Brain microvascular endothelial cell (primary cell): ENCODE measurements around the gene KIAA0753.

Experiments
- DNase-seq: peaks from one replicate; pipeline ENCODE4 v3.0.0-alpha.2; 2020
- H3K27ac ChIP-seq: fragments of 250-450 bp; sonication (Bioruptor Pico); 2 replicates; pipeline ENCODE4 v1.5.1; 2020; ENCODE audit warnings: mild to moderate bottlenecking, moderate library complexity
- H3K27me3 ChIP-seq: fragments of 250-450 bp; sonication (Bioruptor Pico); replicated peaks from 2 replicates; pipeline ENCODE4 v1.5.1; 2020; ENCODE audit warnings: mild to moderate bottlenecking
- H3K36me3 ChIP-seq: fragments of 250-450 bp; sonication (Bioruptor Pico); replicated peaks from 2 replicates; pipeline ENCODE4 v1.5.1; 2020; ENCODE audit warnings: mild to moderate bottlenecking
- H3K4me3 ChIP-seq: 2 replicates; pipeline ENCODE4 v1.5.1; 2011; ENCODE audit warnings: low read depth, mild to moderate bottlenecking, control low read depth, low read length, moderate library complexity
- CTCF ChIP-seq: IDR thresholded peaks from 2 replicates; pipeline ENCODE4 v1.5.1; 2011; ENCODE audit warnings: low read depth, mild to moderate bottlenecking, moderate library complexity, low read length, control low read depth, inconsistent platforms; ENCODE audit errors: missing control alignments
- in situ Hi-C: cut with HindIII; loops from 2 replicates; pipeline ENCODE4 v1.10.0; 2017; ENCODE audit warnings: low sequenced_read_pairs, low pct_ligation_motif_present

The KIAA0753 gene

GRCh38 chr17:6547336-6547735 lies 93.2 kb downstream of the KIAA0753 start:
- Histone ChIP-seq H3K36me3 (no peaks in the 10 kb centered on the region), H3K27me3 (no peaks in the 10 kb centered on the region), H3K4me3 (no peak overlapping the region), H3K27ac (no peak overlapping the region)
- in situ Hi-C loops = no loop called here
- DNase-seq = no peak
- TF ChIP-seq CTCF = no peak

- in situ Hi-C loops = no loop called here
- Histone ChIP-seq H3K36me3 (no peaks in the 10 kb centered on the region), H3K27me3 (no peaks in the 10 kb centered on the region), H3K27ac (no peak overlapping the region), H3K4me3 (no peak overlapping the region)
- peak; percentile 48 for DNase-seq
- no peak for TF ChIP-seq CTCF
Observed at GRCh38 chr17:6546069-6546718, 94.3 kb downstream of the KIAA0753 start.

GRCh38 chr17:6545291-6545690 lies 95.2 kb downstream of the KIAA0753 start:
- H3K4me3 ChIP-seq = no peak overlapping the region
- no peak for DNase-seq
- H3K36me3 ChIP-seq = no peaks in the 10 kb centered on the region
- H3K27ac ChIP-seq = no peak overlapping the region
- in situ Hi-C loops = no loop called here
- H3K27me3 ChIP-seq = no peaks in the 10 kb centered on the region
- no peak for TF ChIP-seq CTCF

- Histone ChIP-seq H3K4me3 (no peak overlapping the region), H3K36me3 (no peaks in the 10 kb centered on the region), H3K27ac (no peak overlapping the region), H3K27me3 (no peaks in the 10 kb centered on the region)
- no peak for TF ChIP-seq CTCF
- in situ Hi-C loops = no loop called here
- no peak for DNase-seq
Observed at GRCh38 chr17:6544011-6544370, 96.5 kb downstream of the KIAA0753 start.

GRCh38 chr17:6543079-6544010 lies 97.2 kb downstream of the KIAA0753 start:
- TF ChIP-seq CTCF = no peak
- no peak overlapping the region for H3K4me3 ChIP-seq
- no peak for DNase-seq
- H3K36me3 ChIP-seq = no peaks in the 10 kb centered on the region
- H3K27me3 ChIP-seq = no peaks in the 10 kb centered on the region
- no peak overlapping the region for H3K27ac ChIP-seq
- in situ Hi-C loops = no loop called here
